GM21381 (cell line): ENCODE data around the gene COPA.

Experiments used
- ATAC-seq: cut with Tn5 transposase; IDR thresholded peaks from one replicate; pipeline ENCODE4 v1.9.1; 2021; ENCODE audit warnings: mild to moderate bottlenecking, moderate library complexity; ENCODE audit not compliant: unreplicated experiment

The COPA gene

DNA sequence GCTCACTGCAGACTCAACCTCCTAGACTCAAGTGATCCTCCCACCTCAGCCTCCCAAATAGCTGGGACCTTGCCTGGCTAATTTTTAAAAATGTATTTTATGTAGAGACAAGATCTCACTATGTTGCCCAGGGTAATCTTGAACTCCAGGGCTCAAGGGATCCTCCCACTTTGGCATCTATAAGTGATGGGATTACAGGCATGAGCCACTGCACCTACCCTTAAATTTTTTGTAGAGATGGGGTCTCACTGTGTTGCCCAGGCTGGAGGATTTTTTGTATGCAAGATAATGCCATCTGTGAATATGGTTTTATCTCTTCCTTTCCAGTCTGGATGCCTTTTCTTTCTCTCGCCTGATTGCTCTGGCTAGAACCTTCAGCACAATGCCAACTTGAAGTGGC is 72.0 kb downstream of the COPA start:
- no peak for ATAC-seq

- ATAC-seq: no peak
These were observed 75.6 kb downstream of the COPA start for GRCh38 chr1:160267284-160267991.

- no peak for ATAC-seq
These were observed 78.2 kb downstream of the COPA start for GRCh38 chr1:160264795-160265307.

DNA sequence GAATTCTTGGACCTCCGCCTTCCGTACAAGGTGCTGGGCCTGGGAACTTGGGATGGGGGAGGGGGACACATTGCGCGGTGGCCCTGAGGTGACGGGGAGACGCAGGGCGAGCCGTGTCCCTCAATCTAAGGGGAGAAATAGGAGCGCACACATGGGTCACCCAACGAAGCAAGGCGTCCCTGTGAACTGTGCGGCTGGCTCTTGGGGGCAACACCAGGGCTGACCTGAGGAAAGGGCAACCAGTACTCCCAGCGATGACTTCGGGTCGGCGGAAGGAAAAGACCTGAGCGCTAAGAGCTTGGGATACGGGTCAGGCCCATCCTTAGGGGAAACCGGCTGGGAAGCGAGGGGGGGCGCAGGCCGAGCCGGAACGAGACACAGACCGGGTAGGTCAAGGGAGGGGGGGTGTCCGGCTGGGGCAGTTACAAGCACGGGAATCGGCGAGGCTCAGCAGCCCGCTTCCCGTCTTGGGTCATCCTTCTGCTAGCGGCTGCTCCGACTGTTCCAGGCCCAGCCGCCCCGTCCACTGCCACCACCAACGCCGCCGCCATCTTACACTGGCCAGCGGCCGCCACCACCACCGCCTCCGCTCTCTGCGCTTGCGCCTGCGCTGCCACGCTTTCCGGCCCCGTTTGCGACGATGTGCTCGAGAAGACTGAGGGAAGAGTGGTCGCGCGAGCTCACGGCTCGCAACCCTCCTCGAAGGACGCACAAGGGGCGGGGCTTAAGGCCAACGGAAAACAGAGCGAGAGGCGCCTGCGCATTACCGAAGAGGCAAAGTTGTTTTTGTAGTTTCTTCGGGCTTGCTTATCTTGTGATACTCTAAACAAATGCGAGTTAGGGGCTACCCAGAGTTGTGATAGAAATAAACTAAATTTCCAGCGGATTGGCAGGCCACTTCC is 80.9 kb downstream of the COPA start, which contains the start of gene DCAF8:
TSS of gene DCAF8 (minus strand) at position 657 of the 902 bp plus-strand sequence. CDS start 18,541 bp downstream, outside the sequence.
- peak; percentile 83 for ATAC-seq

GRCh38 chr1:160261556-160261892 is 81.5 kb downstream of the COPA start:
- ATAC-seq: no peak

GRCh38 chr1:160260406-160261382 is 82.4 kb downstream of the COPA start:
- no peak for ATAC-seq

DNA sequence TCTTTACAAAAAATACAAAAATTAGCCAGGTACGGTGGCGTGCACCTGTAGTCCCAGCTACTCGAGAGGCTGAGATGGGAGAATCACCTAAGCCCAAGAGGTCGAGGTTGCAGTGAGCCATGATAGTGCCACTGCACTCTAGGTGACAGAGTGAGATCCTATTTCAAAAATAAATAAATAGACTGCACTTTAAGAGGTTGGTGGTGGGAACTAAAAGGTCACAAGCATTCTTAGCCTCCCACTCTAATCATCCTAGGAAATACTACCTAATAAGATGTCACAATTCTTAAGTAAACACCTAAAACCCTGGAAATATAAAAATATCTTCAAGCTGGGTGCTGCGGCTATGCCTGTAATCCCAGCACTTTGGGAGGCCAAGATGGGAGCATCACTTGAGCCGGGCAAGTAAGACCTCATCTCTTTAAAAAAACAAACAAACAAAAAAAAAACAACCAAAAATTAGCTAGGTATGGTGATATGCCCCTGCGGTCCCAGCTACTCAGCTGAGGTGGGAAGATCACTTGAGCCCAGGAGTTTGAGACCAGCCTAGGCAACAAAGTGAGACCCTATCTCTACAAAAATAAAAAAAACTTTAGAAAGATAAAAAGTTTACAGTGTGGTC is 84.8 kb downstream of the COPA start:
- no peak for ATAC-seq

- no peak for ATAC-seq
These were observed 85.5 kb downstream of the COPA start for GRCh38 chr1:160257411-160258015.

DNA sequence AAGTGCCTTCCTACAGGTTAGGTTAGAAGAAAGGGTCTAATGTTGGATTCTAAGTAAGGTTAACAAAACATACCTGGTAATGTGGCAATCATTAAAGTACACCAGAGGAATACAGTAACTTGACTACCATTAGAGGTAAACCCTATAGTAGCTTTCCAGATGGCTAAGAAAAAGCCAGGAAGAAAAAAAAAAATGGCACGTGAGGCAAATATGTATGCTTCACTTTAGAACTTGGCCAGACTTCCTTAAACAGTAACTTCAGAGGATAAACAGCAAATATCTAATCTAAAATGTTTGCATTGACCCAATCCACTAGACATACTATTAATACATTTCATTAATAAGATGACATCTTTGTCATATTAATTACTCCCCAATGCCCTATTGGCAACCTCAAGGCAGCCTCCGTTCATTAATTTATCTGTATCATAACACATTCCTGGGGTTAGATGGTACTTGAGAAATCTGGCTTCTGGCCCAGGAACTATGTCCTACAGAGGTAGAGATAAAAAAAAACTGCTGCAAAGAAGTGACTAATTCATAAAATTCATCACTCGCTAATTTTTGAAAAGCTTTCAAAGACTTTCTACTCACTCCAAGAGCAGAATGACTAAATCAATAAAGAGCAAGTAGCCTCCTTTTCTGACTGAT is 86.5 kb downstream of the COPA start:
- no peak for ATAC-seq

GRCh38 chr1:160255781-160256300 is 87.2 kb downstream of the COPA start:
- ATAC-seq: no peak

- ATAC-seq: peak; percentile 64
These were observed 91.1 kb downstream of the COPA start for GRCh38 chr1:160251687-160252526.

DNA sequence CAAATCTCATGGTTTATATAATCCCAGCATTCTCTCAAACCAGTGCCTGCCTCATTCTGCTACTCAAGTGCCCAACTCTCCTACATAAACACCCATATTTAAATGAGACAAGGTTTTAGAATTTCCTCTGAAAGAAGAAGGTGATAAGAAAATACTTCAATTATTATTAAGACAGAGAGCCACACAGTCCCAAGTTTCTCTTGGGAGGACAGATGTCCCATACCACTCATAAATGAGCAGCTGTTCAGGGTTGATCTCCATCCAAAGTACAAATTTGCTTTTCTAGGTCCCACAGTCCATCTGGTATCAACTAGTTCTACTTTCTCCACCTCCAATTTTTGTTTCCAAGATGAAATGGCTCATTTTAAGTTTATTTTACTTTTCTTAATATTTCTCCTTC is 92.0 kb downstream of the COPA start:
- no peak for ATAC-seq

DNA sequence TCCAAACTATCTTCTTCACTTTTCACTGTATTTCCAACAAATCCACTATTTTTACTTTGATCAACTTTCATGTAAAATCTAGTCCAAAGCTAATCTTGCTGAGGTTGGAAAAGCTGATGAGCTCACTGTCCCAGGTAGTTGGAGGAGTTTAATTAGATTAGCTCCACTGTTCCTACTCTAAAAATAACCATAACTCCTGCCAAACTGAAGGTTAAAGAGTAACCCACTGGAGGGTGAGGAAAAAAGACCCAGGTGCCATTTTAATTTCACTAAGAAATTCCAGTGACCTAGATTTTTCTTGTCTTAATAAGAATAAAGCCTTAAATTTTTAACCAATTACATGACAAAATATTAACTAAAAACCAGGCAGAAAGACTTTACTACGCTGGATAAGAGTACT is 96.0 kb downstream of the COPA start:
- no peak for ATAC-seq

DNA sequence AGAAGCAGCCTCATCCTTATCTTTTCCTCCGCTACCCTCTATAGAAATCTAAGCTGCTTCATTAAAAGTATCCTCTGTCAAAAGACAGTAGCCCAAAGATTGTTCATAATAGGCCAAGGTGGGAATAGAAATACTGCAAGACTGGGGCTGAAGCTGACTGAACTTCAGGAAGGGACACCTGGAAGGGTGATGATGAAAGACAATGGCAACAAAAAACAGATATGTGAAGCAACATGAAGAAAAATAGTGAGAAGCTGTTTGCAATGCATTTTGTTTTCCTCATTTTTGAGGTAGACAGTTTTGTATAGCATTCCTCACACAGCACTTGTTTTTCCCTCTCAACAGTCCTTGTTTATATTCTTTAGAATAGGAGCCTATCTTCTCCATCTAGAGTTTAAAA is 97.6 kb downstream of the COPA start:
- no peak for ATAC-seq

GRCh38 chr1:160244209-160244608 is 98.8 kb downstream of the COPA start:
- ATAC-seq: no peak

GRCh38 chr1:160243767-160244166 is 99.3 kb downstream of the COPA start:
- ATAC-seq: no peak

- ATAC-seq: no peak
These were observed 103.3 kb downstream of the COPA start for GRCh38 chr1:160239582-160240299.
